ENCODE measurements around the gene RHBG. TPM values are rescaled to one million over a fixed set of nuclear protein-coding genes. Genes with fewer than 3 reads are reported as not detected.
"Not testable (repeated sequence)": the region's sequence is repeated elsewhere in the genome, so short reads cannot be mapped to it uniquely, and the experiment has no call there.

RHBG gene
- total and polyA plus RNA-seq, 2 donors (not counting 3 experiments of a cell fraction or from before 2014, with no cell fraction given), result not detected

DNA sequence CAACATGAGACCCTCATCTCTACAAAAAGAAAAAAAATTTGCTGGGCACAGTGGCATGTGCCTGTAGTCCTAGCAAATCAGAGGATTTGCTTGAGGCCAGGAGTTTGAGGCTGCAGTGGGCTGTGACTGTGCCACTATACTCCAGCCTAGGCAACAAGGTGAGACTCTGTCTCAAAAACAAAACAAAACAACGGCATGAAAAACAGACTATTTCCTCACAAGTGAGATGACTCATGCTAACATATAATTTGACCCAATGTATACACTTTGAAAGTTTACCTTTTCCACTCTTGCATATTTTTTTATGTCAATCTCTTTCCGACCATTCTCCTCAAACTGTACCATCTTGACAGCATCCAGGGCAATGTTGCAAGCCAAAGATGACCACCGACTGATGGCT, 48.5 kb upstream of the RHBG start:
- Histone ChIP-seq H3K79me2 (ENCODE audit: control insufficient read depth, insufficient read depth, low read length) (peaks cover 4% of the 10 kb centered on the region), H3K9me3 (replicated peaks; ENCODE audit: control insufficient read depth, insufficient read depth, low read length) (no peaks in the 10 kb centered on the region), H4K20me1 (replicated peaks; ENCODE audit: control insufficient read depth, extremely low read depth, insufficient read depth, low read length) (no peaks in the 10 kb centered on the region), H3K9me1 (replicated peaks; ENCODE audit: control insufficient read depth, extremely low read depth, insufficient read depth, low read length) (no peaks in the 10 kb centered on the region), H3K9ac (replicated peaks; ENCODE audit: extremely low read depth, insufficient read depth, low read length) (no peak overlapping the region), H2AFZ (ENCODE audit: low read depth, low read length) (no peak overlapping the region), H3K4me3 (replicated peaks in 1 of 3; ENCODE audit: insufficient read depth in 1 of 3, low read depth in 1 of 3, low read length in 3 of 3) (no peak overlapping the region), H3K4me2 (ENCODE audit: insufficient read depth, low read length) (no peak overlapping the region), H3K36me3 (ENCODE audit: control insufficient read depth in 2 of 2, extremely low read depth in 1 of 2, insufficient read depth in 2 of 2, low read length in 2 of 2) (peaks cover 55% of the 10 kb centered on the region in 2 experiments), H3K4me1 (ENCODE audit: control insufficient read depth, extremely low read depth, insufficient read depth, low read length) (peaks cover 2% of the 10 kb centered on the region), H3K27me3 (ENCODE audit: control insufficient read depth in 2 of 2, insufficient read depth in 2 of 2, low read length in 2 of 2) (no peaks in the 10 kb centered on the region), H3K27ac (ENCODE audit: insufficient read depth, low read depth, low read length) (no peak overlapping the region)
- intact Hi-C loops (cut with micrococcal nuclease) (no loop called here), dilution Hi-C loops (cut with MboI; ENCODE audit: extremely low pct_ligation_motif_present, low sequenced_read_pairs) (no loop called here)
- peak; percentile 50 for FAIRE-seq
- ChIA-PET POLR2A (no interaction called here), CTCF (interaction anchor here (1.5 to 1.8 kb wide), 4 partner anchors 16 to 180 kb away, joined by 6 to 17 read pairs (median 10); partner anchors contain the start of genes CCT3, GLMP and TSACC)
- DNase-seq (ENCODE audit: low read depth, low spot score), result no peak
- no TSS peak for BruUV-seq (replicated peaks)
- TF ChIP-seq JUN (IDR thresholded peaks at IDR 0.05; ENCODE audit: borderline replicate concordance, insufficient read depth, insufficient read length, low read depth) (no peak), FOS (IDR thresholded peaks at IDR 0.05; ENCODE audit: borderline replicate concordance, insufficient read depth, low read length) (peak; percentile 17)
- TF ChIP-seq, protein P1, sequence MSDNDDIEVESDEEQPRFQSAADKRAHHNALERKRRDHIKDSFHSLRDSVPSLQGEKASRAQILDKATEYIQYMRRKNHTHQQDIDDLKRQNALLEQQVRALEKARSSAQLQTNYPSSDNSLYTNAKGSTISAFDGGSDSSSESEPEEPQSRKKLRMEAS (IDR thresholded peaks at IDR 0.05; ENCODE audit: insufficient read depth, insufficient read length), result no peak

GRCh38 chr1:156323179-156323578, 45.8 kb upstream of the RHBG start:
- BruUV-seq (replicated peaks); H3K4me3 ChIP-seq (replicated peaks in 1 of 3; ENCODE audit: insufficient read depth in 1 of 3, low read depth in 1 of 3, low read length in 3 of 3); H3K27me3 ChIP-seq (ENCODE audit: control insufficient read depth in 2 of 2, insufficient read depth in 2 of 2, low read length in 2 of 2); H3K9me3 ChIP-seq (replicated peaks; ENCODE audit: control insufficient read depth, insufficient read depth, low read length); FAIRE-seq; H3K27ac ChIP-seq (ENCODE audit: insufficient read depth, low read depth, low read length); H3K4me2 ChIP-seq (ENCODE audit: insufficient read depth, low read length); H3K4me1 ChIP-seq (ENCODE audit: control insufficient read depth, extremely low read depth, insufficient read depth, low read length); POLR2A ChIA-PET; H3K79me2 ChIP-seq (ENCODE audit: control insufficient read depth, insufficient read depth, low read length); H4K20me1 ChIP-seq (replicated peaks; ENCODE audit: control insufficient read depth, extremely low read depth, insufficient read depth, low read length); dilution Hi-C loops (cut with MboI; ENCODE audit: extremely low pct_ligation_motif_present, low sequenced_read_pairs); DNase-seq (ENCODE audit: low read depth, low spot score); H3K9me1 ChIP-seq (replicated peaks; ENCODE audit: control insufficient read depth, extremely low read depth, insufficient read depth, low read length); intact Hi-C loops (cut with micrococcal nuclease); H2AFZ ChIP-seq (ENCODE audit: low read depth, low read length); H3K9ac ChIP-seq (replicated peaks; ENCODE audit: extremely low read depth, insufficient read depth, low read length): not testable (repeated sequence)
- peaks cover 36 to 37% of the 10 kb centered on the region in 2 experiments for H3K36me3 ChIP-seq (ENCODE audit: control insufficient read depth in 2 of 2, extremely low read depth in 1 of 2, insufficient read depth in 2 of 2, low read length in 2 of 2)
- CTCF ChIA-PET, result interaction anchor here (1.5 kb wide), 1 partner anchor 13 kb away, joined by 5 read pairs; no protein-coding TSS in a partner anchor

Measured in endothelial cell of umbilical vein (primary cell).